ENCODE measurements around the gene TOP3B.

GRCh38 chr22:21977814-21978213 lies 4.8 kb downstream of the TOP3B start:
- TF ChIP-seq ESRRG (CRISPR knock-in tag; IDR thresholded peaks at IDR 0.05): no peak
- no peak for TF ChIP-seq RARB (CRISPR knock-in tag; IDR thresholded peaks at IDR 0.05)
- TF ChIP-seq, protein P1, sequence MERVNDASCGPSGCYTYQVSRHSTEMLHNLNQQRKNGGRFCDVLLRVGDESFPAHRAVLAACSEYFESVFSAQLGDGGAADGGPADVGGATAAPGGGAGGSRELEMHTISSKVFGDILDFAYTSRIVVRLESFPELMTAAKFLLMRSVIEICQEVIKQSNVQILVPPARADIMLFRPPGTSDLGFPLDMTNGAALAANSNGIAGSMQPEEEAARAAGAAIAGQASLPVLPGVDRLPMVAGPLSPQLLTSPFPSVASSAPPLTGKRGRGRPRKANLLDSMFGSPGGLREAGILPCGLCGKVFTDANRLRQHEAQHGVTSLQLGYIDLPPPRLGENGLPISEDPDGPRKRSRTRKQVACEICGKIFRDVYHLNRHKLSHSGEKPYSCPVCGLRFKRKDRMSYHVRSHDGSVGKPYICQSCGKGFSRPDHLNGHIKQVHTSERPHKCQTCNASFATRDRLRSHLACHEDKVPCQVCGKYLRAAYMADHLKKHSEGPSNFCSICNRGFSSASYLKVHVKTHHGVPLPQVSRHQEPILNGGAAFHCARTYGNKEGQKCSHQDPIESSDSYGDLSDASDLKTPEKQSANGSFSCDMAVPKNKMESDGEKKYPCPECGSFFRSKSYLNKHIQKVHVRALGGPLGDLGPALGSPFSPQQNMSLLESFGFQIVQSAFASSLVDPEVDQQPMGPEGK (CRISPR knock-in tag; IDR thresholded peaks at IDR 0.05; ENCODE audit: borderline replicate concordance): no peak

Data from SK-N-SH treated with all-trans-retinoic acid at 6 μM for 48 hours (cell line).